ENCODE measurements around the gene PDZRN4.
A peak's percentile ranks its signal among the peaks of the same experiment; 100 is the strongest.

The PDZRN4 gene

DNA sequence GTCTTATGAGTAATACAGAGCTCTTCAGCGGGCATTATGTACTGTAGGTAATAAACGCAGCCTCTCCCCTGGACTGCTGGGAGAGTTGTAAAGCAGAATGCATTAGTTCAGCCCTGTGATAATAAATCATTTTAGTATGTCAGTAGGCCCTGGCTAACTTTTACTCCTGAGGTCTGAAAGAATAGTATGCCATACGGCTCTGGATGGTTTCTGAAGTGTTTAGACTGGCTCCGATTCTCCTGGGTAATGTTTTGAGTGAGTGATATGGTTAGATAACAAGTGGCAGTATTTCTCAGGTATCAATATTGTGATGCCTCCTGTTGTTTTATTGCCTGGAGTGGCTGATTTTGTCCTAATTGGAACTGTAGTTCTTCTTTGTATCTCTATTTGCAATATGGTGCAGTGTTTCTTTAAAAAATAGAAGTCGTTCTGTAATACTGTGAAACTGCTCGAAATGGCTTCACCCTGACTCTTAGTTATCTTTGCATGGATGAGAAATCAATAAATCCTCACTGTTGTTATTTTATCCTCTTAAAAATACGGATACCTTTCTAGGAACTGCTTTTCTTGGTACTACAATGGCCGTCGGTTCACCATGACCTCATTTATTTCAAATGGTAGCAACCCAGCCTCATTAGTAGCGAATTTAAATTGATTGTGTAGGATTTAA is 100.2 kb downstream of the PDZRN4 start:
- H3K4me3 Mint-ChIP-seq = no peak overlapping the region
- TF ChIP-seq, protein P1, sequence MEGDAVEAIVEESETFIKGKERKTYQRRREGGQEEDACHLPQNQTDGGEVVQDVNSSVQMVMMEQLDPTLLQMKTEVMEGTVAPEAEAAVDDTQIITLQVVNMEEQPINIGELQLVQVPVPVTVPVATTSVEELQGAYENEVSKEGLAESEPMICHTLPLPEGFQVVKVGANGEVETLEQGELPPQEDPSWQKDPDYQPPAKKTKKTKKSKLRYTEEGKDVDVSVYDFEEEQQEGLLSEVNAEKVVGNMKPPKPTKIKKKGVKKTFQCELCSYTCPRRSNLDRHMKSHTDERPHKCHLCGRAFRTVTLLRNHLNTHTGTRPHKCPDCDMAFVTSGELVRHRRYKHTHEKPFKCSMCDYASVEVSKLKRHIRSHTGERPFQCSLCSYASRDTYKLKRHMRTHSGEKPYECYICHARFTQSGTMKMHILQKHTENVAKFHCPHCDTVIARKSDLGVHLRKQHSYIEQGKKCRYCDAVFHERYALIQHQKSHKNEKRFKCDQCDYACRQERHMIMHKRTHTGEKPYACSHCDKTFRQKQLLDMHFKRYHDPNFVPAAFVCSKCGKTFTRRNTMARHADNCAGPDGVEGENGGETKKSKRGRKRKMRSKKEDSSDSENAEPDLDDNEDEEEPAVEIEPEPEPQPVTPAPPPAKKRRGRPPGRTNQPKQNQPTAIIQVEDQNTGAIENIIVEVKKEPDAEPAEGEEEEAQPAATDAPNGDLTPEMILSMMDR (IDR thresholded peaks at IDR 0.05) = no peak
- no peak overlapping the region for H3K27ac Mint-ChIP-seq
- peaks cover 8% of the 10 kb centered on the region for H3K9me3 Mint-ChIP-seq
- H3K4me1 Mint-ChIP-seq = peaks cover 38% of the 10 kb centered on the region
- no peaks in the 10 kb centered on the region for H3K36me3 Mint-ChIP-seq (ENCODE audit: low read depth)
- no peaks in the 10 kb centered on the region for H3K27me3 Mint-ChIP-seq (ENCODE audit: low read depth, poor library complexity)
- DNase-seq = no peak

DNA sequence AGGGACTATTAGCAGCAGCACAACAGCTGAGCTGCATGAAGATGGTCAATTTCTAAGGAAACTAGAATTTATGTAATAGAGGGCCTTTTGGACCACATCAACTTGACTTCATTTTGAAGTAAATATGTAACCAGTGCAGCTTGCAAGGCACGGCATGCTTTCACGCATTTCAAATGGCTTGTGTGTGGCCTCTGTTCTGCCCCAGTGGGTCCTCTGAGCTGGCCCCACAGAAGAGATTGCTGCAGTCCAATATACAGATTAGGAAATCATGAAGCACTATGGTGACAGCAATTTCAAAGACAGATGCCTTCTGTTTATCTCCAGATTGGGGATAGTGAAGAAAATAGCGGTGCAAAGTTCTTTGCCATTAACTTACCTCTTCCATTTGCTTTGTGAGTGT is 101.4 kb downstream of the PDZRN4 start:
- Mint-ChIP-seq H3K4me1 (peaks cover 42% of the 10 kb centered on the region), H3K27me3 (ENCODE audit: low read depth, poor library complexity) (no peaks in the 10 kb centered on the region), H3K4me3 (no peak overlapping the region), H3K9me3 (peaks cover 8% of the 10 kb centered on the region), H3K27ac (peak overlapping the region; percentile 45), H3K36me3 (ENCODE audit: low read depth) (no peaks in the 10 kb centered on the region)
- DNase-seq = no peak
- TF ChIP-seq, protein P1 (IDR thresholded peaks at IDR 0.05) = no peak

DNA sequence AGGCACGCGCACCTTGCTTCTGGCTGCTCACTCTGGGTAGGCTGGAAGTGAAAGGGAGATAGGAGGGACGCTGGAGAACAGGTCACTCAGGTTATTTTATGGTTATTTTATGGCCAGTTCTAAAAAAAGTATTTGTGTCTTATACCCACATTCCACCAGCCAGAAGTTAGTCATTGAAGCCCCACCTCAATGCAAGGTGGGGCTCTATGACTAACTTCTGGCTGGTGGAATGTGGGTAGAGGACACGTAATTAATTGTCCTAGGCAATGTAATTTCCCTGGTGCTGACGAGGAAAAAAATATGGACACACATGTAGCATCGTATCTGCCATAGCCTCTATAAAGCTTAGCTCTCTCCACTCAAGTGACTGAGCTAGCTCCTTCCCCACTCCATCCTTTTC is 104.9 kb downstream of the PDZRN4 start:
- DNase-seq = no peak
- Mint-ChIP-seq H3K4me1 (peaks cover 32% of the 10 kb centered on the region), H3K9me3 (no peaks in the 10 kb centered on the region), H3K27me3 (ENCODE audit: low read depth, poor library complexity) (no peaks in the 10 kb centered on the region), H3K36me3 (ENCODE audit: low read depth) (no peaks in the 10 kb centered on the region), H3K27ac (peak overlapping the region; percentile 59), H3K4me3 (no peak overlapping the region)
- TF ChIP-seq, protein P1 (IDR thresholded peaks at IDR 0.05) = no peak

DNA sequence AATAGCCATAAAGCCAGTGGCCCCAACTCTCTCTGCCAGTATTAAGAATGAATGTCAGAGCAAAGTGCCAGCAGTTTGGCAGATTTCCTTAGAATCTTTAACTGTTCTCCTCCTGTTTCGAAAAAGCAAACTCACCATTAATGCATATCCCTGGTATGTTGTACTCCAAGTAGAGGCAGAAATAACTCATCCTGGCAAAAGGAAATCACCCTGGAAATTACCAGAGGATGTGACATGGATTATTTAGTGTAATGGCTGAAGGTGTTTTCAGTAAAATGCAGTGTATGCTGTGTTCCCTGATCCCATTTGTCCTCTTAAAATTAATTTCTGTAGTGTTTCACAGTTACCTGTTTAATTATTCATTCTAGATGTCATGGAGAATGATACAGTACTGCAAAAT is 105.3 kb downstream of the PDZRN4 start:
- no peaks in the 10 kb centered on the region for H3K9me3 Mint-ChIP-seq
- H3K27me3 Mint-ChIP-seq (ENCODE audit: low read depth, poor library complexity) = no peaks in the 10 kb centered on the region
- no peak overlapping the region for H3K4me3 Mint-ChIP-seq
- H3K4me1 Mint-ChIP-seq = peaks cover 27% of the 10 kb centered on the region
- TF ChIP-seq, protein P1 (IDR thresholded peaks at IDR 0.05) = no peak
- no peak for DNase-seq
- H3K27ac Mint-ChIP-seq = peak overlapping the region; percentile 59
- no peaks in the 10 kb centered on the region for H3K36me3 Mint-ChIP-seq (ENCODE audit: low read depth)

DNA sequence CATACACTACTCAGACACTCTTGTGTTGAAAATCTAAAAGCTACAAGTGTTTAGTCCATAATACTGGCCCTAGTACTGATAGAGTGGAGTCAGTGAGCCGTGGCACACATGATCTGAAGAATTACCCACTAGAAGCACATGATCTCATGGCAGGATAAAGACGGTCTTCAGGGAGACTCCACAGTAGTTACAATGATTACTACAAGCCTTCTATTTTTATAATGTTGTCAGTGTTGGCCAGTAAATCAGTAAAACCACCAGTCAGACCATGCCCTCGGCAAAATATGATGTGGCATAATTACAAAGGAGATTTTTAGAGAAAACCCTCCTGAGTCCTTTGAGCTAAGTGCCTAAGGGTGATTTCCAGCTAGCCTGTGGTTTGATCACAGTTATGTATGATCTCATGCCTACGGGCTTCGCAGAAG is 114.9 kb downstream of the PDZRN4 start:
- H3K36me3 Mint-ChIP-seq (ENCODE audit: low read depth) = no peaks in the 10 kb centered on the region
- no peaks in the 10 kb centered on the region for H3K4me1 Mint-ChIP-seq
- TF ChIP-seq, protein P1 (IDR thresholded peaks at IDR 0.05) = no peak
- H3K4me3 Mint-ChIP-seq = no peak overlapping the region
- no peak for DNase-seq
- no peaks in the 10 kb centered on the region for H3K27me3 Mint-ChIP-seq (ENCODE audit: low read depth, poor library complexity)
- no peaks in the 10 kb centered on the region for H3K9me3 Mint-ChIP-seq
- H3K27ac Mint-ChIP-seq = peak overlapping the region; percentile 23

DNA sequence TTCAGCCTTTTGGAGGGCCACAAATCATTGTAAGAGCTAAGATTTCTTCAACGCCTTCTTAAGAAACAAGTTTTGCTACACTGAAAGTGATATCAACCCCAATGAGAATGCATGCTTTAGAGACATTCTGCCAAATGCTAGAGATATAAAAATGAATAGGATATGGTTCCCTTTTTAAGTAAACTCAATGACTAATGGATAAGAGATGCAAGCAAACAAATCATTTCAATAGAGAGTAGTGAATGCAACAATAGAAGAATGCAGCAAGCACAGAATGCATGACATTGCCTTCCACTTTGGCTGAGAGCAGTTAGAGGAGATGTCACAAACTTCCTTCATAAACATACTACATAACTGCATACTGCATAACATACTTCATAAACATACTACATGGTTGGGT is 116.4 kb downstream of the PDZRN4 start:
- no peaks in the 10 kb centered on the region for H3K27me3 Mint-ChIP-seq (ENCODE audit: low read depth, poor library complexity)

More for the DNA sequence above, 116.4 kb downstream of the PDZRN4 start:
- Mint-ChIP-seq H3K9me3 (no peaks in the 10 kb centered on the region), H3K27ac (no peak overlapping the region), H3K4me3 (no peak overlapping the region), H3K36me3 (ENCODE audit: low read depth) (no peaks in the 10 kb centered on the region), H3K4me1 (no peaks in the 10 kb centered on the region)
- TF ChIP-seq, protein P1 (IDR thresholded peaks at IDR 0.05) = no peak
- no peak for DNase-seq
